GM18508 (cell line): ENCODE results near the gene SMARCA1.
"Not testable (repeated sequence)": the region's sequence is repeated elsewhere in the genome, so short reads cannot be mapped to it uniquely, and the experiment has no call there.

Experiments used
- ATAC-seq: cut with Tn5 transposase; IDR thresholded peaks from one replicate; pipeline ENCODE4 v1.9.1; 2021; ENCODE audit warnings: moderate number of reproducible peaks; ENCODE audit not compliant: insufficient read depth, unreplicated experiment

The SMARCA1 gene

GRCh38 chrX:129523079-129523911 is at the start of gene SMARCA1:
SMARCA1 (minus strand) TSS chrX:129523490; CDS start chrX:129523370, 120 bp downstream.
- no peak for ATAC-seq

GRCh38 chrX:129572422-129572821 is 49.1 kb upstream of the SMARCA1 start:
- no peak for ATAC-seq

GRCh38 chrX:129568349-129568748 is 45.1 kb upstream of the SMARCA1 start:
- no peak for ATAC-seq

- no peak for ATAC-seq
Observed at GRCh38 chrX:129566073-129566472, 42.8 kb upstream of the SMARCA1 start.

- ATAC-seq: no peak
Observed at GRCh38 chrX:129565046-129565650, 41.9 kb upstream of the SMARCA1 start.

- not testable (repeated sequence) for ATAC-seq
Observed at GRCh38 chrX:129564345-129564744, 41.1 kb upstream of the SMARCA1 start.

GRCh38 chrX:129561453-129561852 is 38.2 kb upstream of the SMARCA1 start:
- ATAC-seq: no peak

GRCh38 chrX:129559783-129560182 is 36.5 kb upstream of the SMARCA1 start:
- no peak for ATAC-seq

GRCh38 chrX:129557844-129558480 is 34.7 kb upstream of the SMARCA1 start:
- no peak for ATAC-seq

- no peak for ATAC-seq
Observed at GRCh38 chrX:129556806-129557315, 33.6 kb upstream of the SMARCA1 start.

- ATAC-seq: not testable (repeated sequence)
Observed at GRCh38 chrX:129554816-129555215, 31.5 kb upstream of the SMARCA1 start.

GRCh38 chrX:129553619-129554288 is 30.5 kb upstream of the SMARCA1 start:
- ATAC-seq: peak; percentile 97

- ATAC-seq: no peak
Observed at GRCh38 chrX:129549124-129549523, 25.8 kb upstream of the SMARCA1 start.

GRCh38 chrX:129545408-129545807 is 22.1 kb upstream of the SMARCA1 start:
- ATAC-seq: no peak

GRCh38 chrX:129544780-129545179 is 21.5 kb upstream of the SMARCA1 start:
- ATAC-seq: no peak

GRCh38 chrX:129540722-129541184 is 17.5 kb upstream of the SMARCA1 start:
- no peak for ATAC-seq

GRCh38 chrX:129540068-129540653 is 16.9 kb upstream of the SMARCA1 start, which contains the start of gene OCRL:
OCRL (plus strand) TSS chrX:129540259; CDS start chrX:129540440, 181 bp downstream.
- ATAC-seq: no peak

- no peak for ATAC-seq
Observed at GRCh38 chrX:129534816-129535578, 11.7 kb upstream of the SMARCA1 start.

GRCh38 chrX:129531132-129531531 is 7.8 kb upstream of the SMARCA1 start:
- ATAC-seq: no peak
